ENCODE results near the gene SOD2.

Gene SOD2

GRCh38 chr6:159720708-159721107 lies 27.7 kb upstream of the SOD2 start:
- no peak for DNase-seq (ENCODE audit: low read depth in 1 of 2, low spot score in 1 of 2)
- TF ChIP-seq GABPA (IDR thresholded peaks at IDR 0.05; ENCODE audit: low read depth) = no peak
- TF ChIP-seq POLR2AphosphoS5 (IDR thresholded peaks at IDR 0.05; ENCODE audit: low read depth) = no peak
- no peak for TF ChIP-seq CTCF (IDR thresholded peaks at IDR 0.05; ENCODE audit: insufficient read depth, low read length)
- no peak for TF ChIP-seq REST (IDR thresholded peaks at IDR 0.05; ENCODE audit: insufficient replicate concordance, low read depth)
- TF ChIP-seq SPI1 (IDR thresholded peaks at IDR 0.05; ENCODE audit: borderline replicate concordance, low read depth) = no peak
- Histone ChIP-seq H3K4me3 (replicated peaks; ENCODE audit: insufficient read depth, low read length) (no peak overlapping the region), H3K27me3 (ENCODE audit: insufficient read depth, poor library complexity, severe bottlenecking) (no peaks in the 10 kb centered on the region), H3K27ac (replicated peaks) (no peak overlapping the region)

- TF ChIP-seq GABPA (IDR thresholded peaks at IDR 0.05; ENCODE audit: low read depth) (no peak), REST (IDR thresholded peaks at IDR 0.05; ENCODE audit: insufficient replicate concordance, low read depth) (no peak), POLR2AphosphoS5 (IDR thresholded peaks at IDR 0.05; ENCODE audit: low read depth) (no peak), SPI1 (IDR thresholded peaks at IDR 0.05; ENCODE audit: borderline replicate concordance, low read depth) (no peak), CTCF (IDR thresholded peaks at IDR 0.05; ENCODE audit: insufficient read depth, low read length) (no peak)
- Histone ChIP-seq H3K4me3 (replicated peaks; ENCODE audit: insufficient read depth, low read length) (no peak overlapping the region), H3K27me3 (ENCODE audit: insufficient read depth, poor library complexity, severe bottlenecking) (no peaks in the 10 kb centered on the region), H3K27ac (replicated peaks) (no peak overlapping the region)
- no peak for DNase-seq (ENCODE audit: low read depth in 1 of 2, low spot score in 1 of 2)
Observed at GRCh38 chr6:159719287-159719686, 26.2 kb upstream of the SOD2 start.

- H3K27me3 ChIP-seq (ENCODE audit: insufficient read depth, poor library complexity, severe bottlenecking) = no peaks in the 10 kb centered on the region
- DNase-seq (ENCODE audit: low read depth in 1 of 2, low spot score in 1 of 2) = no peak
- TF ChIP-seq GABPA (IDR thresholded peaks at IDR 0.05; ENCODE audit: low read depth) = no peak
- TF ChIP-seq SPI1 (IDR thresholded peaks at IDR 0.05; ENCODE audit: borderline replicate concordance, low read depth) = no peak
- TF ChIP-seq POLR2AphosphoS5 (IDR thresholded peaks at IDR 0.05; ENCODE audit: low read depth) = no peak
- no peak for TF ChIP-seq REST (IDR thresholded peaks at IDR 0.05; ENCODE audit: insufficient replicate concordance, low read depth)
- TF ChIP-seq CTCF (IDR thresholded peaks at IDR 0.05; ENCODE audit: insufficient read depth, low read length) = no peak
- no peak overlapping the region for H3K4me3 ChIP-seq (replicated peaks; ENCODE audit: insufficient read depth, low read length)
- no peak overlapping the region for H3K27ac ChIP-seq (replicated peaks)
Observed at GRCh38 chr6:159718634-159719033, 25.6 kb upstream of the SOD2 start.
